Heart left ventricle (tissue), 16 donors: ENCODE data around the gene CTPS2. TPM values are rescaled to one million over a fixed set of nuclear protein-coding genes. Genes with fewer than 3 reads are reported as not detected.
"Not testable (repeated sequence)": the region's sequence is repeated elsewhere in the genome, so short reads cannot be mapped to it uniquely, and the experiment has no call there.

Source experiments
- ATAC-seq, 4 donors: fragments of 200-7000 bp; cut with Tn5 transposase; one replicate each; pipeline ENCODE4 v1.9.1; 2020 to 2022; ENCODE audit warnings: moderate library complexity in 4 of 4, mild to moderate bottlenecking in 3 of 4, moderate number of reproducible peaks in 1 of 4
- DNase-seq, 5 donors: peaks; one replicate each; pipeline ENCODE4 v3.0.0-alpha.2; 2020
- H3K27ac ChIP-seq, 12 donors: fragments of 200-600 bp; sonication (generic) in 4 of 12; one replicate each; pipeline versions ENCODE4 v1.5.0 to v1.8.0; 2016 to 2022; ENCODE audit warnings: mild to moderate bottlenecking in 2 of 12
- H3K27me3 ChIP-seq, 9 donors: fragments of 200-600 bp; sonication (generic) in 2 of 9; one replicate each; pipeline versions ENCODE4 v1.5.1 to v1.8.0; 2016 to 2022; ENCODE audit warnings: mild to moderate bottlenecking in 3 of 9
- H3K36me3 ChIP-seq, 9 donors: fragments of 200-600 bp; sonication (generic) in 2 of 9; one replicate each; pipeline versions ENCODE4 v1.5.0 to v1.8.0; 2018 to 2022; ENCODE audit warnings: mild to moderate bottlenecking in 2 of 9
- H3K4me1 ChIP-seq, 12 donors: fragments of 200-600 bp; sonication (generic) in 4 of 12; one replicate each; pipeline versions ENCODE4 v1.5.0 to v1.8.0; 2016 to 2022; ENCODE audit warnings: mild to moderate bottlenecking in 3 of 12
- H3K4me3 ChIP-seq, 12 donors: fragments of 200-600 bp; sonication (generic) in 4 of 12; one replicate each; pipeline versions ENCODE4 v1.5.0 to v1.8.0; 2017 to 2022; ENCODE audit warnings: mild to moderate bottlenecking in 9 of 12, moderate library complexity in 4 of 12
- H3K9me3 ChIP-seq, 12 donors: fragments of 200-600 bp; sonication (generic) in 4 of 12; one replicate each; pipeline versions ENCODE4 v1.5.0 to v1.8.0; 2016 to 2022; ENCODE audit warnings: mild to moderate bottlenecking in 1 of 12
- CTCF ChIP-seq, 12 donors: fragments of 200-600 bp; sonication (generic) in 4 of 12; IDR thresholded peaks; one replicate each; pipeline versions ENCODE4 v1.5.0 to v1.8.0; 2018 to 2022; ENCODE audit warnings: antibody characterized with exemption in 12 of 12, mild to moderate bottlenecking in 5 of 12
- POLR2A ChIP-seq, 2 donors: fragments of 450-650 bp; IDR thresholded peaks; one replicate each; pipeline ENCODE4 v1.6.1; 2017; ENCODE audit warnings: antibody characterized with exemption in 2 of 2, mild to moderate bottlenecking in 2 of 2, moderate library complexity in 2 of 2
- WGBS, 4 donors: extraction: QIAGEN DNeasy Blood & Tissue Kit in 2 of 4; methylation state at CpG; one replicate each; pipeline versions ENCODE4 v1.1.5 to v1.1.7; 2013 to 2018; 5-methylcytosine and 5-hydroxymethylcytosine counted together
- intact Hi-C, 10 donors: fragments of 100-400 bp; cut with DNase I; formaldehyde crosslinking; loops; one replicate each; pipeline versions ENCODE4 v1.11.1 to v1.14.2; 2022
- polyA plus RNA-seq, 2 donors: library from polyadenylated mRNA; stranded (reverse); fragments of 200-250 nt; gene quantifications; one replicate each; pipeline ENCODE4 v1.2.3, GENCODE V29; 2013
- total RNA-seq, 9 donors: library from RNA; depleted of rRNA in 2 of 9; stranded (reverse); fragments of >200 nt in 2 of 9; fragmentation: NEBNext Ultra II Directional in 3 of 9; extraction: Animal tissue kit (Norgen Biotek cat#: 25700) in 3 of 9; gene quantifications; one replicate each; pipeline versions ENCODE4 v1.1.0 to v1.2.4, GENCODE V29; 2016 to 2023
- donor health status: ischemic (EF 13 %, LVEDD 7.1; RV severe dilation, severe dysfunction).
- donor health status: healthy with polysubstance abuse.
- donor health status: DM: no; HTN: yes; CAD: no.
- donor health status: DM: no; HTN: no; CAD: no.
- donor health status: ischemic (EF 25% LVEDD 6.9; RV normal size, moderate dysfunction).
- donor health status: ischemic (EF 25% LVEDD 5.7; RV mildly dilated, moderate dysfunction).
- donor health status: healthy.
- donor health status: DM: yes; HTN: yes; CAD: no.
- donor health status: ischemic (EF 35%, LVEDD 5.7; RV mildly dilated, moderate dysfunction).
- donor health status: nonischemic (EF 11% LVEDD 7.7; RV severe dilation, severe dysfunction).
- donor health status: DM: yes; HTN: yes; CAD: no.
- donor health status: PGD.
- donor health status: ischemic (EF 29% LVEDD 5.4; RV normal size, mild dysfunction).
- donor health status: nonischemic (EF 23%, LVEDD 6.1; RV moderate dilation, normal function).

Gene CTPS2
- total and polyA plus RNA-seq, 11 donors, result 3.1 to 8.3 (median 4.8) TPM

GRCh38 chrX:16730450-16730849 is 18.0 kb upstream of the CTPS2 start:
- no peak for ATAC-seq
- WGBS, 4 donors, result 92 to 100% (median 94%) methylated on average over 1 of the region's 1 CpG

GRCh38 chrX:16727637-16728036 is 15.2 kb upstream of the CTPS2 start:
- DNase-seq (no peak), ATAC-seq (no peak)
- Histone ChIP-seq H3K36me3 (no peaks in the 10 kb centered on the region), H3K27ac (no peak overlapping the region), H3K9me3 (no peaks in the 10 kb centered on the region), H3K27me3 (no peaks in the 10 kb centered on the region), H3K4me3 (no peak overlapping the region), H3K4me1 (peaks cover 0 to 12% (median 0%) of the 10 kb centered on the region in 12 donors)
- TF ChIP-seq CTCF (IDR thresholded peaks at IDR 0.05) (no peak), POLR2A (IDR thresholded peaks at IDR 0.05) (no peak)
- intact Hi-C loops, result loop anchor here in 1 of 10 donors (10.0 kb wide), 1 partner anchor 57 kb away; the partner anchor contains the start of gene TXLNG

More at GRCh38 chrX:16730450-16730849, 18.0 kb upstream of the CTPS2 start:
- TF ChIP-seq CTCF (IDR thresholded peaks at IDR 0.05) (no peak), POLR2A (IDR thresholded peaks at IDR 0.05) (no peak)
- no peak for DNase-seq
- Histone ChIP-seq H3K4me1 (peaks cover 0 to 6% (median 0%) of the 10 kb centered on the region in 12 donors), H3K27me3 (no peaks in the 10 kb centered on the region), H3K9me3 (no peaks in the 10 kb centered on the region), H3K27ac (no peak overlapping the region), H3K36me3 (peaks cover 0 to 4% (median under 1%) of the 10 kb centered on the region in 9 donors), H3K4me3 (no peak overlapping the region)
- intact Hi-C loops, result no loop called here

- not testable (repeated sequence) for H3K36me3 ChIP-seq, H3K27ac ChIP-seq, DNase-seq, H3K4me3 ChIP-seq, H3K9me3 ChIP-seq, H3K27me3 ChIP-seq, ATAC-seq
- WGBS, 4 donors, result 89 to 95% (median 91%) methylated on average over 5 of the region's 5 CpGs
- intact Hi-C loops, result loop anchor here in 1 of 10 donors (10.0 kb wide), 1 partner anchor 58 kb away; the partner anchor contains the start of gene TXLNG
- H3K4me1 ChIP-seq, result peaks cover 0 to 22% (median 0%) of the 10 kb centered on the region in 12 donors
Measured at GRCh38 chrX:16726347-16726988, 14.0 kb upstream of the CTPS2 start.

DNA sequence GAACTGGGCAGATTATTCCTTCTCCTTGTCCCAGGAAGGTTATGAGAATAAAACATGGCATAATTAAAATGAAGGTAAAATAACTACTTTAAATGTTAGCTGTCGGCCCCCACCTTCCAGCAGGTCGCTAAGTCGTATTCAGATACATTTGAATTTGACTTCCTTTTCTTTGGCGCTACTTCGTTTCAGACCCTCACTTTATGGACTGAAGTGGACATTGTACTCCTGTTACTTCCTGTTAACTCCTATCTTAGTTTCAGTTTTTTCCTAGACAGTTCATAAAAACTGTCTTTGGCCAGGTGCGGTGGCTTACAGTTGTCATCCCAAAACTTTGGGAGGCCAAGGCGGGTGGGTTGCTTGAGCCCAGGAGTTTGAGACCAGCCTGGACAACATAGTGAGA is 12.6 kb upstream of the CTPS2 start:
- TF ChIP-seq CTCF (IDR thresholded peaks at IDR 0.05) (no peak), POLR2A (IDR thresholded peaks at IDR 0.05) (no peak)
- intact Hi-C loops, result loop anchor here in 1 of 10 donors (10.0 kb wide), 1 partner anchor 60 kb away; the partner anchor contains the start of gene TXLNG
- ATAC-seq (no peak), DNase-seq (no peak)
- no peaks in the 10 kb centered on the region for H3K9me3 ChIP-seq
- H3K27me3 ChIP-seq, result no peaks in the 10 kb centered on the region
- no peaks in the 10 kb centered on the region for H3K36me3 ChIP-seq
- H3K27ac ChIP-seq, result no peak overlapping the region
- H3K4me3 ChIP-seq, result no peak overlapping the region
- whole genome bisulfite sequencing, 4 donors, result 86 to 92% (median 90%) methylated on average over 7 of the region's 7 CpGs
- H3K4me1 ChIP-seq, result peaks cover 0 to 33% (median 7%) of the 10 kb centered on the region in 12 donors
